ENCODE results near the gene TRAM2. TPM values are rescaled to one million over a fixed set of nuclear protein-coding genes. Genes with fewer than 3 reads are reported as not detected.
A peak's percentile ranks its signal among the peaks of the same experiment; 100 is the strongest.

Gene TRAM2
- total RNA-seq, 1 experiment from 2014 or later: 21.2 TPM

DNA sequence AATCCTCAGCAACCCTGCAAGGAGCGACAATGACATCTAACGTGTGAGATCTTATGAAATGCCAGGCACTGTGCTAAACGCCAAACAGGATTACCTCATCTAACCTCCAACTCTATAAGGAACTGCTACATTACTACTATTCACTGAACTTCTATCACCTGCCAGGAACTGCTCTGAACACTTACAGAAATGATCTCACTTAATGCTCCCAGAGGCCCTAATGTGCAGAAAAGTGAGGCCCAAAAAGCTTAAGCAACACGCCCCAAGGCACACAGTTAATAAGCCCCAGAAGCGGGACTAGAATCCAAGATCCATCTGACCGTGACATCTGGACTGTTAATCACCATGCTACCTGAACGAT, 28.5 kb downstream of the TRAM2 start:
- no peaks in the 10 kb centered on the region for H3K27me3 ChIP-seq (ENCODE audit: insufficient read depth, low read length)
- no peak overlapping the region for H3K4ac ChIP-seq (ENCODE audit: low read depth, low read length)
- no peak overlapping the region for H2BK20ac ChIP-seq (ENCODE audit: low read depth, low read length, poor library complexity, severe bottlenecking)
- H2BK120ac ChIP-seq (ENCODE audit: low read depth, low read length, poor library complexity, severe bottlenecking): no peak overlapping the region
- Mint-ChIP-seq H3K27ac (peak overlapping the region in 1 of 3 experiments; percentile 3; a peak in 3 of 7 replicates), H3K36me3 (ENCODE audit: insufficient read depth in 1 of 3, low read depth in 3 of 3) (no peaks in the 10 kb centered on the region), H3K4me1 (peaks cover 64 to 66% of the 10 kb centered on the region in 2 experiments), H3K9me3 (no peaks in the 10 kb centered on the region), H3K4me3 (no peak overlapping the region), H3K27me3 (ENCODE audit: low read depth) (no peaks in the 10 kb centered on the region)
- H2BK15ac ChIP-seq (ENCODE audit: low read depth, low read length): no peak overlapping the region
- no peaks in the 10 kb centered on the region for H3K79me1 ChIP-seq (ENCODE audit: insufficient read depth, low read depth, low read length, poor library complexity, severe bottlenecking)
- H3K23ac ChIP-seq (ENCODE audit: insufficient read length, low read depth, low read length): no peak overlapping the region
- H3K14ac ChIP-seq (ENCODE audit: insufficient read depth, low read length): no peak overlapping the region
- H3K18ac ChIP-seq (ENCODE audit: insufficient read length, low read depth, low read length): no peak overlapping the region
- H3K4me1 ChIP-seq (ENCODE audit: insufficient read depth, low read length): peaks cover 12% of the 10 kb centered on the region
- H2AK5ac ChIP-seq (ENCODE audit: insufficient read length, low read length): no peak overlapping the region
- H3K23me2 ChIP-seq (ENCODE audit: insufficient read length, low read depth, low read length, poor library complexity, severe bottlenecking): no peaks in the 10 kb centered on the region
- no peak overlapping the region for H2BK5ac ChIP-seq (ENCODE audit: insufficient read length, low read length)
- no peak overlapping the region for H3K27ac ChIP-seq (ENCODE audit: insufficient read length, low read depth, low read length)
- H3K9ac ChIP-seq (ENCODE audit: extremely low read depth, insufficient read length, low read length): no peak overlapping the region
- WGBS (ENCODE audit: extremely low coverage, insufficient read length, low lambda C conversion rate): no CpG with 5 or more reads among the region's 7 CpGs
- no peaks in the 10 kb centered on the region for H4K20me1 ChIP-seq (ENCODE audit: control insufficient read depth, insufficient read depth, insufficient read length)
- no peaks in the 10 kb centered on the region for H3K9me3 ChIP-seq (ENCODE audit: control insufficient read depth, low read depth, low read length)
- no peak for DNase-seq
- H2BK12ac ChIP-seq (ENCODE audit: insufficient read length, low read depth, low read length): no peak overlapping the region
- TF ChIP-seq, protein P1, sequence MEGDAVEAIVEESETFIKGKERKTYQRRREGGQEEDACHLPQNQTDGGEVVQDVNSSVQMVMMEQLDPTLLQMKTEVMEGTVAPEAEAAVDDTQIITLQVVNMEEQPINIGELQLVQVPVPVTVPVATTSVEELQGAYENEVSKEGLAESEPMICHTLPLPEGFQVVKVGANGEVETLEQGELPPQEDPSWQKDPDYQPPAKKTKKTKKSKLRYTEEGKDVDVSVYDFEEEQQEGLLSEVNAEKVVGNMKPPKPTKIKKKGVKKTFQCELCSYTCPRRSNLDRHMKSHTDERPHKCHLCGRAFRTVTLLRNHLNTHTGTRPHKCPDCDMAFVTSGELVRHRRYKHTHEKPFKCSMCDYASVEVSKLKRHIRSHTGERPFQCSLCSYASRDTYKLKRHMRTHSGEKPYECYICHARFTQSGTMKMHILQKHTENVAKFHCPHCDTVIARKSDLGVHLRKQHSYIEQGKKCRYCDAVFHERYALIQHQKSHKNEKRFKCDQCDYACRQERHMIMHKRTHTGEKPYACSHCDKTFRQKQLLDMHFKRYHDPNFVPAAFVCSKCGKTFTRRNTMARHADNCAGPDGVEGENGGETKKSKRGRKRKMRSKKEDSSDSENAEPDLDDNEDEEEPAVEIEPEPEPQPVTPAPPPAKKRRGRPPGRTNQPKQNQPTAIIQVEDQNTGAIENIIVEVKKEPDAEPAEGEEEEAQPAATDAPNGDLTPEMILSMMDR (conservative IDR thresholded peaks at IDR 0.05): no peak
- H4K8ac ChIP-seq (replicated peaks; ENCODE audit: insufficient read length, low read depth, low read length): no peak overlapping the region
- peaks cover 8% of the 10 kb centered on the region; the same call in 1 of the 2 replicates for H3K79me2 ChIP-seq (ENCODE audit: insufficient read depth, low read length)
- no peak overlapping the region for H3K56ac ChIP-seq (ENCODE audit: insufficient read length, low read depth, low read length)
- no peak overlapping the region for H4K5ac ChIP-seq (ENCODE audit: insufficient read length, low read depth, low read length)
- no peak overlapping the region for H3T11ph ChIP-seq (ENCODE audit: low read length)
- H2AFZ ChIP-seq (ENCODE audit: low read length): no peak overlapping the region
- H3K4me2 ChIP-seq (ENCODE audit: insufficient read depth, insufficient read length, low read length): no peak overlapping the region
- no peak overlapping the region for H4K91ac ChIP-seq (ENCODE audit: insufficient read length, low read depth, low read length)

Measured in H9 (cell line).